Brain microvascular endothelial cell (primary cell): ENCODE data around the gene PLA2G5.

Experiments
- DNase-seq: peaks from one replicate; pipeline ENCODE4 v3.0.0-alpha.2; 2020
- H3K27ac ChIP-seq: fragments of 250-450 bp; sonication (Bioruptor Pico); 2 replicates; pipeline ENCODE4 v1.5.1; 2020; ENCODE audit warnings: mild to moderate bottlenecking, moderate library complexity
- H3K27me3 ChIP-seq: fragments of 250-450 bp; sonication (Bioruptor Pico); replicated peaks from 2 replicates; pipeline ENCODE4 v1.5.1; 2020; ENCODE audit warnings: mild to moderate bottlenecking
- H3K36me3 ChIP-seq: fragments of 250-450 bp; sonication (Bioruptor Pico); replicated peaks from 2 replicates; pipeline ENCODE4 v1.5.1; 2020; ENCODE audit warnings: mild to moderate bottlenecking
- H3K4me3 ChIP-seq: 2 replicates; pipeline ENCODE4 v1.5.1; 2011; ENCODE audit warnings: low read depth, mild to moderate bottlenecking, control low read depth, low read length, moderate library complexity
- CTCF ChIP-seq: IDR thresholded peaks from 2 replicates; pipeline ENCODE4 v1.5.1; 2011; ENCODE audit warnings: low read depth, mild to moderate bottlenecking, moderate library complexity, low read length, control low read depth, inconsistent platforms; ENCODE audit errors: missing control alignments
- in situ Hi-C: cut with HindIII; loops from 2 replicates; pipeline ENCODE4 v1.10.0; 2017; ENCODE audit warnings: low sequenced_read_pairs, low pct_ligation_motif_present

PLA2G5 gene

GRCh38 chr1:20080441-20081352 lies 10.7 kb downstream of the PLA2G5 start:
- Histone ChIP-seq H3K27ac (no peak overlapping the region), H3K27me3 (no peaks in the 10 kb centered on the region), H3K4me3 (no peak overlapping the region), H3K36me3 (no peaks in the 10 kb centered on the region)
- no peak for TF ChIP-seq CTCF
- in situ Hi-C loops, result no loop called here
- DNase-seq, result no peak

GRCh38 chr1:20081353-20081810 lies 11.4 kb downstream of the PLA2G5 start:
- Histone ChIP-seq H3K27me3 (no peaks in the 10 kb centered on the region), H3K36me3 (no peaks in the 10 kb centered on the region), H3K27ac (no peak overlapping the region), H3K4me3 (no peak overlapping the region)
- TF ChIP-seq CTCF, result no peak
- no peak for DNase-seq
- in situ Hi-C loops, result no loop called here

- Histone ChIP-seq H3K27me3 (no peaks in the 10 kb centered on the region), H3K4me3 (no peak overlapping the region), H3K36me3 (no peaks in the 10 kb centered on the region), H3K27ac (no peak overlapping the region)
- in situ Hi-C loops, result no loop called here
- no peak for DNase-seq
- TF ChIP-seq CTCF, result no peak
Observed at GRCh38 chr1:20082772-20083171, 12.8 kb downstream of the PLA2G5 start.

GRCh38 chr1:20083178-20083944 lies 13.4 kb downstream of the PLA2G5 start:
- DNase-seq, result no peak
- Histone ChIP-seq H3K4me3 (no peak overlapping the region), H3K27me3 (no peaks in the 10 kb centered on the region), H3K27ac (no peak overlapping the region), H3K36me3 (no peaks in the 10 kb centered on the region)
- no peak for TF ChIP-seq CTCF
- in situ Hi-C loops, result no loop called here

GRCh38 chr1:20086800-20087199 lies 16.8 kb downstream of the PLA2G5 start:
- Histone ChIP-seq H3K36me3 (no peaks in the 10 kb centered on the region), H3K27me3 (no peaks in the 10 kb centered on the region), H3K4me3 (no peak overlapping the region), H3K27ac (no peak overlapping the region)
- in situ Hi-C loops, result no loop called here
- DNase-seq, result no peak
- TF ChIP-seq CTCF, result no peak
